Stimulated activated CD8-positive, alpha-beta memory T cell treated with anti-CD3 and anti-CD28 coated beads, Interleukin-15, amount 100 ng/mL, for 24 hours (primary cell): Measurements from ENCODE around the gene OTOP1.
"Not testable (repeated sequence)": the region's sequence is repeated elsewhere in the genome, so short reads cannot be mapped to it uniquely, and the experiment has no call there.

Source experiments
- DNase-seq: peaks from one replicate; pipeline ENCODE4 v3.0.0-alpha.2; 2020; ENCODE audit warnings: low read depth

OTOP1 gene, protein sequence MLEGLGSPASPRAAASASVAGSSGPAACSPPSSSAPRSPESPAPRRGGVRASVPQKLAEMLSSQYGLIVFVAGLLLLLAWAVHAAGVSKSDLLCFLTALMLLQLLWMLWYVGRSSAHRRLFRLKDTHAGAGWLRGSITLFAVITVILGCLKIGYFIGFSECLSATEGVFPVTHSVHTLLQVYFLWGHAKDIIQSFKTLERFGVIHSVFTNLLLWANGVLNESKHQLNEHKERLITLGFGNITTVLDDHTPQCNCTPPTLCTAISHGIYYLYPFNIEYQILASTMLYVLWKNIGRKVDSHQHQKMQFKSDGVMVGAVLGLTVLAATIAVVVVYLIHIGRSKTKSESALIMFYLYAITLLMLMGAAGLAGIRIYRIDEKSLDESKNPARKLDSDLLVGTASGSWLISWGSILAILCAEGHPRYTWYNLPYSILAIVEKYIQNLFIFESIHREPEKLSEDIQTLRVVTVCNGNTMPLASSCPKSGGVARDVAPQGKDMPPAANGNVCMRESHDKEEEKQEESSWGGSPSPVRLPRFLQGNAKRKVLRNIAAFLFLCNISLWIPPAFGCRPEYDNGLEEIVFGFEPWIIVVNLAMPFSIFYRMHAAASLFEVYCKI

GRCh38 chr4:4226606-4227438, at the start of gene OTOP1:
TSS of gene OTOP1 (minus strand) at chr4:4226929. CDS start at chr4:4226864, 65 bp downstream.
- no peak for DNase-seq

- DNase-seq: no peak
Measured at GRCh38 chr4:4274226-4274625, 47.5 kb upstream of the OTOP1 start.

- no peak for DNase-seq
Measured at GRCh38 chr4:4271912-4272311, 45.2 kb upstream of the OTOP1 start.

DNA sequence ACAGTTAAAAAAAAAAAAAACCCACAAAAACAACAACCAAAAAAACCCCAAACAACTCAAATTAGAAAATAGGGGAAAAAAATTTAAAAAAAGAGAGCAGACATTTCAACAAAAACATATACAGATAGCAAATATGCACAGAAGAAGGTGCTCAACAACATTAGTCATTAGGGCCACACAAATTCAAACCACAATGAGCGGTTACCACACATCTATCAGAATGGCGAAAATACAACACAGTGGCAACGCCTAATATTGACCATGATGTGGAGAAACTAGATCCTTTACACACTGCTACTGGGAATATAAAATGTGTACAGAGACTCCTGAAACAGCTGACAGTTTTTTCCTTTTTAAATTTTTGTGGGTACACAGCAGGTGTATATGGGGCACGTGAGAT, 43.8 kb upstream of the OTOP1 start:
- DNase-seq: no peak

DNA sequence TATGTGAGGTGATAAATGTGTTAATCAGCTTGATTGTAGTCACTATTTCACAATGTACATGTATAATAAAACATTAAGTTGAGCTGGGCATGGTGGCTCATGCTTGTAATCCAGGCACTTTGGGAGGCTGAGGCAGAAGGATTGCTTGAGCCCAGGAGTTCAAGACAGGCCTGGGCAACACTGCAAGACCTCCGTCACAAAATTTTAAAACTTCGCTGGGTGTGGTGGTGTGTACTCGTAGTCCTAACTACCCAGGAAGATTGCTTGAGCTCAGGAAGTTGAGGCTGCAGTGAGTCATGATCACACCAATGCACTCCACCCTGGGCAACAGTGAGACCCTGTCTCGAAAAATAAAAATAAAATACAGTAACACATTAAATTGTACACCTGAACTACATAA, 43.1 kb upstream of the OTOP1 start:
- no peak for DNase-seq

DNA sequence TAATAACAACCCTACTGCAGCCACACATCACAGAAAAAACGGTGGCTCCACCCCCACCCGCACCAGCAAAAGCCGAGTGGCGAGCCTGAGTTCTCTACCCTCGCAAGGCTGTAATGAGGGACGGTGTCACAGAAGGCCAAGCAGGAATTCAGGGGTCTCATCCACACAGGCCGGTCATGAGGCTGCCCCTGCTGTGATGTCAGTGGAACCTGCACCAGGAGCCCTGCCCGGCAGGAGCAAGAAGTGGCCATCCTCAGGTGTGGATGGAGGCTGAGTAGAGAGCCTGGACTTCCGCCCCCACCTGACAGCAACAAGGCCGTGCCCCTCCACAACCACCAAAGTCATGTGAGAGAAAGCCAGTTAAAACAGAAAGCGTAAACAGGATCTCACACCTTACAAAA, 42.6 kb upstream of the OTOP1 start:
- no peak for DNase-seq

GRCh38 chr4:4268776-4269175, 42.0 kb upstream of the OTOP1 start:
- no peak for DNase-seq

- DNase-seq: no peak
Measured at GRCh38 chr4:4267981-4268380, 41.3 kb upstream of the OTOP1 start.

DNA sequence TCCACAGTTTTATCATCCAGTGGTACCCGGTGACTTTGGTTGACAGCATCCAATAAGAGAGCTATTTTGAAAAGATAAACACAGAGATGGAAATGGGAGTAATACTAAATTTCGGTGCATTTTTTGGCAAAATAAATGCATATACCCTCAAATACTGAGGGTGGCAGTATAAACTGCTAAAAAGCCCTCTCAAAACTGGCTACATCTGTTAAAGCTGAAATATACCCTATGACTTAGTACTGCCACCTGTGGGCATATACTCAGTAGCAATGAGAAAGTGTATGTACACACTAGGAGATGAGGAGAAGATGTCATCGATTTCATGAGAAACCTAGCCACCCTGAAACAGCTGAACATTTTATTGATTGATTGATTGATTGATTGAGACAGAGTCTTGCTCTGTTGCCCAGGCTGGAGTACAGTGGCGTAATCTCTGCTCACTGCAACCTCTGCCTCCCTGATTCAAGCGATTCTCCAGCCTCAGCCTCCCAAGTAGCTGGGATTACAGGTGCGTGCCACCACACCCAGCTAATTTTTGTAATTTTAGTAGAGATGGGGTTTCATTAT, 33.5 kb upstream of the OTOP1 start:
- DNase-seq: no peak

GRCh38 chr4:4259484-4260100, 32.9 kb upstream of the OTOP1 start:
- DNase-seq: no peak

GRCh38 chr4:4257705-4258104, 31.0 kb upstream of the OTOP1 start:
- not testable (repeated sequence) for DNase-seq

DNA sequence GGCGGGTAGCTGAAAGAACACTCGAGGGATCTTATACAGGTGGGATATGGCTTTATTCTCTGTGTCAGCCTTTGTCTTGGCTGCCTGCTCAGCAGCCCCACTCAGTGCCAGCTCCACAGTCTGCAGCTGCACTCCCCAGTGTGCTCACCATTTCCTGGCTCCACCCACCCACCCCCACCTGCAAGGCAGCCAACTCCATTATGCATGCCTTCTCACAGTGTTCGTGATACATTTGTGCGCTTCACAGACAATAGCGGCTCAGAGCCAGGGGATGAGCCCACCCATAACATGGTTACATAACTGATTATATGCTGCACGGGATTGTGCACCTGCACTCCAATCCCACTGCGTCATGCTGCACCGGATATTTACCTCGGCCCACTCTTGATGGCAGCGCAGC, 30.1 kb upstream of the OTOP1 start:
- no peak for DNase-seq

DNA sequence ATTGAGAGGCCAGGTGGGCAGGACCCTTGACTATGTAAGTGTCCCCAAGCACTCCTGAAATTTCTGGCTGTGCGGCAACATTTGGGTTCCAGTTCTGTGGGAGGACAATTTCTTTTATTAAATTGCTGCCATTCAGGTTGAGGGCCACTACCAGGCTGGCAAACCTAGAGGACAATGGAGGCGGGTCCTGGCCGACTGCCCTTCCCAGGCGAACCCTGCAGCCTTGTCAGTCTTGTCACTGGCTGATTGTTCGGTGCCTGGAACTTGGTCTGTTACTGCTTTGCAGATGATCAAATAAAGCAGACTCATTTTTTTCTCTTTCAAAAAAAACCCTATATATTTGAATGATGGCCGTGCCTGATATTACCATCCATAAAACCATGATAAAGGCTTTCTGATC, 27.9 kb upstream of the OTOP1 start:
- no peak for DNase-seq

DNA sequence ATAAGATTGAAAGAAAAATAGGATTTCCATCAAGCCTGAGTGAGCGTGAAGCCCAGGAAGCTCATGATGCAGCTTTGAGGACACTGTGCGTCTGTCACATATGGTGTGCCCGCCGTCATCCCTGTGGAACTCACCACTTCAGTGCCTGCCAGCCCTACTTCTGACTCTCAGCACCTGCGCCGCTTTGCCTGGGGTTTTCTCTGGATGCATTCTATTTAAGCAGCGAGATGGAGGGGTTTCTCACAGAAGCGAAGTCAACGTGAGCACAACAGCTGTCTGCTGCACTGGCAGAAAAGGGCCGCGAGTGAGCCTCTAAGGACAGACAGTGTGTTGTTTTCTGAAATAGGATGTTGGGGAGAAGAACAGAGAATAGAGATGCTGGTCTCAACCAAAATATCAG, 27.5 kb upstream of the OTOP1 start:
- no peak for DNase-seq

DNA sequence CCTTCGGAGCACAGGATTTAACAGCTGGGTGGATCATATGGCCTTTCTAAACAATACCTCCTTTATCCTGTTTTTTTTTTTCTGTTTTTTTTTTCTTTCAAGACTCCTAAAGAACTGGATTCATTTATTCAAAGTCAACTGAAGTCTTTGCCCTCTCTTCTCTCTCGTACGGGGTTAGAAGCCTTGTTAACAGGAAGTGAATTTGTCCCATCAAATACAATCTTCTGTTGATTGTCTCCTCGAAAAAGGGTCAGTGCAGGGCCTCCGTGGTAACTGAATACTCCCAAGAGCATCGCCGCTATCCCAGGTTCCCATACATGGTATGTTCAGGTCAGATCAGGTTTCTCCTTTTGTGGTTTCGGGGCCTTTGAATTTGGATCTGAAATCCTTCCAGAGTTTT, 23.1 kb upstream of the OTOP1 start:
- no peak for DNase-seq

- not testable (repeated sequence) for DNase-seq
Measured at GRCh38 chr4:4249342-4249741, 22.6 kb upstream of the OTOP1 start.

GRCh38 chr4:4248885-4249203, 22.1 kb upstream of the OTOP1 start:
- no peak for DNase-seq

DNA sequence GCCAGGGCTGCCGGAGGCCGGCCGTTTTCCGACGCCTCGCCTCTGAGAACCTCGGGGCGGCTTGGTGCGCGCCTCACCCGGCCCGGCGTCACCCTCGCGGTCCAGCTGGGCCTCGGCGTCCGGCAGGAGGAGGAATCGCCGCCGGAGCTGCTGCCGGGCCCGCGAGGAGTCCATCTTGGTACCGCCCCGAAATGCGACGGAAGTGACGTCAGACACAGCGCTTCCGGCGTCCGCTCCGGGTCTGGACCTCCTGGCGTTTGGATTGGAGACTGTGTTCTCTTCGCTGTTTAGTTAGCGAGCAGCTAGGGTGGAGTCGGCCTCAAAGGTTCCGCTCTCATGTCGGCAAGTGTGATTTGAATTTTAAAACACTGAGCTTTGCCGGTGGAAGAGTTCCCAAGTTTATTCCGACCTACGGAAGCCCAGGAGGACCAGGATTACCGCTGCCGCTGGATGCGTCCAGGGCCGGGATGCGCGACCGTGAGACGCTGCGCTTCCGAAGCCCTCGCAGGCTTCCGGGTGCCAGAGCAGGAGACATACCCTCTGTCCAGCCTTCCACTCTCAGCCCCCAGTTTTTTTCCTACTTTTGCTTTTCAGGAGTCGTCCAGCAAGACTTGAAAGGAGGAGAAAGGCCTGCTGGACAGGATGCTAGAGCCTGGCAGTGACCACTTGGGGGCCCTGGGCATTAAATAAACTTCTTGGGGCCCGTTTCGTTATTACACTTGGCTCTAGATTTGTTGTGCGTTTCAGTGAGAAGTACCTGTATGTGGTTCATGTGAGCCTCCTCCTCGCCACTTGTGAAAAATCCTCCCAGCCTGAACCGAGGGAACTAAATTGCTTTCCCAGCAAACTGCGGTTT, 21.5 kb upstream of the OTOP1 start, which contains the start of gene TMEM128:
TMEM128 (minus strand) TSS at position 195 of the 856 bp plus-strand sequence; CDS start at position 174, 21 bp downstream.
- DNase-seq: peak; percentile 86

- no peak for DNase-seq
Measured at GRCh38 chr4:4247696-4248028, 20.9 kb upstream of the OTOP1 start.

DNA sequence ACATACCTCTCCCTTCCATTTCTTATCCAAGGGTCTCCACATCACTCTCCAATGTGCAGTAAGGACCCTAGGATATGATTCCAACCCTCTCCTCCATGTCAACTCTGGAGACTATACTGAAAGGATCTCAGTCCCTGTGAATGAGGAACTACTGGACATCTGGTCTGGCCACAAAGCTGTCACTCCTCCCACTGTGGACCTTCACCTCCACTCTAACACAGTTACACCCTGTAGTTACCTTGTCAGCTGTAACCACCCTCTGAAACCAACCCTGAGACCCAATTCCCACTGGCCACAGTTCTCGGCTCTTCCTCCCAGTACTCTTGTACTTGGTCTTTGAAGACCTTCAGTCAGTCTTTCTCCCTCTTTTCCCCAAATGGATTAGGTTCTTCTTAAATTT, 18.4 kb upstream of the OTOP1 start:
- DNase-seq: no peak

GRCh38 chr4:4239551-4239950, 12.8 kb upstream of the OTOP1 start:
- not testable (repeated sequence) for DNase-seq
